IPS-15b (cell line): ENCODE data around the gene RAD51B.

Experiments used
- H3K27me3 ChIP-seq: one replicate; pipeline ENCODE4 v1.6.1; 2013; ENCODE audit warnings: low read length; ENCODE audit not compliant: control insufficient read depth, insufficient read depth
- H3K36me3 ChIP-seq: one replicate; pipeline ENCODE4 v1.6.1; 2013; ENCODE audit warnings: low read length; ENCODE audit not compliant: control insufficient read depth, insufficient read depth
- H3K4me1 ChIP-seq: one replicate; pipeline ENCODE4 v1.6.1; 2013; ENCODE audit warnings: mild to moderate bottlenecking, low read length; ENCODE audit not compliant: control insufficient read depth, insufficient read depth
- H3K4me3 ChIP-seq: one replicate; pipeline ENCODE4 v1.5.1; 2013; ENCODE audit warnings: low read depth, low read length
- H3K9ac ChIP-seq: one replicate; pipeline ENCODE4 v1.6.1; 2013; ENCODE audit warnings: low read depth, mild to moderate bottlenecking, low read length
- H3K9me3 ChIP-seq: one replicate; pipeline ENCODE4 v1.6.1; 2013; ENCODE audit warnings: mild to moderate bottlenecking, low read length; ENCODE audit not compliant: control insufficient read depth, insufficient read depth

RAD51B gene

DNA sequence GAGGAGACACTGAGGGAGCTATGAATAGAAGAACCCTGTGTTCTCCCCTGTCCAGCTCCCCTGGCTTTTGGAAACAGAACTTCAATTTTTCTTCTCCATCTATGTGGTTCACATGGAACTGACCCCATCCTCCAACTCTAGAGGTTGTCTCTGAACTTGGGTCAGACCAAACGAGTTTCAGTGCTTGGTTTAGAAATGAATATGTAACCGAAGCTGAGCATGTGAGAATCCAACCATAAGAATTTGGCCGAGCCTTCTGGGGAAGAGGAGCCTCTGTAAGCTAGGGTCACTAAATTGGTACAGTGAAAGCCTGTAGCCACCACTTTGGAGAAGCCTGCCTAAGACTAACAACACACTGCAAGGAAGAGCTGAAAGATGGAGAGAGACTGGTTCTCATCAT, 508.9 kb downstream of the RAD51B start:
- no peak overlapping the region for H3K4me3 ChIP-seq
- no peaks in the 10 kb centered on the region for H3K36me3 ChIP-seq
- H3K4me1 ChIP-seq = peaks cover 9% of the 10 kb centered on the region
- no peaks in the 10 kb centered on the region for H3K27me3 ChIP-seq
- H3K9me3 ChIP-seq = no peaks in the 10 kb centered on the region
- H3K9ac ChIP-seq = no peak overlapping the region

DNA sequence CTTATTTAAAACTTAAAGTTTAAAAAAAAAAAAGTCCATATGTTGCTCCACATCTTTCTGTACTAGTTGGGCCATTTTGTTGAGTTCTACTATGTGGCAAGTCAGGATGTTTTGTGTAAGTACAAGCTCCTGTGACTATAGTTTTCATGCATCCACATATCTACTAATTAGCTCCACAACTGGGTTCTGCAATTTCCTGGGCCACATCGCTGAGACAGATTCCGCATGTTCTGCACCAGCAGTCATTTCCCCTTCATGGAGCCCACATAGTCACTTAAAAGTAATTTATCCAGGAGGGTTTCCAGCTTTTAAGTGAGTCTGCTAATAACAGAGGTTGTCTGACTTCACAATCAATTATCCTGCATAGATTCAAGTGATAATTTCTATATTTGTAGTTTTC, 511.8 kb downstream of the RAD51B start:
- H3K27me3 ChIP-seq = no peaks in the 10 kb centered on the region
- H3K9me3 ChIP-seq = no peaks in the 10 kb centered on the region
- no peak overlapping the region for H3K9ac ChIP-seq
- peaks cover 9% of the 10 kb centered on the region for H3K4me1 ChIP-seq
- no peaks in the 10 kb centered on the region for H3K36me3 ChIP-seq
- no peak overlapping the region for H3K4me3 ChIP-seq

DNA sequence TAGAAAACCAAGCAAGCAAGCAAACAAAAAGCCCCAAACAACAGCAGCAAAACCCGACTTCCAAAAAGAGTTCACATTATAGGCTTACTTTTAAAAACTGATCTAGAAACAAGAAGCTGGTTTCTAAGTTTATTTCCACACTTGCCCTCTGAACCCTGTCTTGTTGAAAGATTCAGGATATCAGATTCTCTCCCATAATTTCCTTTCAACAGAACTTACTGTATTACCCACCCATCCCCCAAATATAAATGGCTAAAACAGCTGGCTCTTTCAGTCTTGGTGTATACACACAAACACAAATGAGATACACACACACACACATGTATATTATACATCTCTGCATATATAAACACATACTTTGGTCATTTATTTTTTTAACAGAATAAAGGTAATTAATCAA, 512.4 kb downstream of the RAD51B start:
- peaks cover 9% of the 10 kb centered on the region for H3K4me1 ChIP-seq
- H3K9me3 ChIP-seq = no peaks in the 10 kb centered on the region
- H3K27me3 ChIP-seq = no peaks in the 10 kb centered on the region
- no peak overlapping the region for H3K9ac ChIP-seq
- H3K4me3 ChIP-seq = no peak overlapping the region
- no peaks in the 10 kb centered on the region for H3K36me3 ChIP-seq

DNA sequence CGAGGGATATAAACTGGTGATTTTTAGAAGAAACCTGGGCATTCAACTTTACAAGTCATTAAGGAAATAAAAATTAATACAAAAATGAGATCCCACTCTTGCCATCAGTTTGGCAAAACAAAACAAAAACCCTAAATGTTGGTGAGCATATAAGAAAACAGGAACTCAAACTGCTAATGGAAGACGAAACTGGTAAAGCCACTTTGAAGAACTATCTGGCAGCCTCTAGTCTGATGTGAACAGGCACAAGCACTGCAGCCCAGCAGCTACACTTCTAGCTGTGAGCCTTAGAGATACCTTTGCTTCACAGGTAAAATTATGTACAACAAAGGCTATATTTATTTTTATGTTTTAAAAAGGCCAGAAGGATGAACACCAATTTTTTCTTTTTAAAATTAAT, 513.7 kb downstream of the RAD51B start:
- peaks cover 9% of the 10 kb centered on the region for H3K4me1 ChIP-seq
- H3K4me3 ChIP-seq = no peak overlapping the region
- H3K9ac ChIP-seq = no peak overlapping the region
- H3K27me3 ChIP-seq = no peaks in the 10 kb centered on the region
- no peaks in the 10 kb centered on the region for H3K9me3 ChIP-seq
- H3K36me3 ChIP-seq = no peaks in the 10 kb centered on the region

DNA sequence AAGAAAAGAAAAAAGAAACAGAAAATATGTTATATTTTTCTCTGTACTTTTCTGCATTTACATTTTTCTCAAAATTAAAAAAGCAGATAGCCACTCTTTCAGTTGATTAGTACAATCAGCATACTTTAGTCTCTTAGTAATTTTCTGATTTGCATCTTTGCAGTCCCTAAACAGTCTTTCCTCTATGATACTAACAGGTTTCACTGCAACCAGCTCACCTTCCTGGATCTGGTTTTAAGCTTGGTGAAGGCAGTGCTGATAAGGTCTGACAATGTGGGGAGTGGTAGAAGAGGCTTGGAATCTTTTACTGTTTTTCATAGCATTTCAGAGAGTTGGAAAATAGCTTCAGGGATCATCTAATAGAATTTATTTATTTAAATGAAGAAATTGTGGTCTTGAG, 515.7 kb downstream of the RAD51B start:
- Histone ChIP-seq H3K4me3 (no peak overlapping the region), H3K9ac (no peak overlapping the region), H3K27me3 (no peaks in the 10 kb centered on the region), H3K4me1 (peaks cover 18% of the 10 kb centered on the region), H3K36me3 (no peaks in the 10 kb centered on the region), H3K9me3 (no peaks in the 10 kb centered on the region)

DNA sequence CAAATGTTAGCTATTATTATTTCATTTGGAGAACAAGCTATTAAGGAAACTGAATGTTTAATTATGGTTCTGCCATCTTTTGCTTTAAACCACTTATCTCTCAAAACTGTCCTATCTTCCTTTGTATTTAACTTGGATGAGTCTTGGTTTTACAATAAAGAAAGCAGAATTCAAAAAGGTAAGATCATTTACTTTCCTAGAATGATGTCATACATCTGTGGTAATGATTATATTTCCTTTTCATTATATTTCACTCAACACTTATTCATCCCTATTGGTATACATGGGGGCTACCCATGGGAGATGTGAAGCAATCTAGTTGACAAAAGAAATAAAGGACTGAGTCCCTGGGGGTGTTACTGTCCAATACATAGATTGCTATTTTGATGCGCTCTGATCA, 516.6 kb downstream of the RAD51B start:
- H3K4me3 ChIP-seq = no peak overlapping the region
- no peaks in the 10 kb centered on the region for H3K9me3 ChIP-seq
- H3K9ac ChIP-seq = no peak overlapping the region

DNA sequence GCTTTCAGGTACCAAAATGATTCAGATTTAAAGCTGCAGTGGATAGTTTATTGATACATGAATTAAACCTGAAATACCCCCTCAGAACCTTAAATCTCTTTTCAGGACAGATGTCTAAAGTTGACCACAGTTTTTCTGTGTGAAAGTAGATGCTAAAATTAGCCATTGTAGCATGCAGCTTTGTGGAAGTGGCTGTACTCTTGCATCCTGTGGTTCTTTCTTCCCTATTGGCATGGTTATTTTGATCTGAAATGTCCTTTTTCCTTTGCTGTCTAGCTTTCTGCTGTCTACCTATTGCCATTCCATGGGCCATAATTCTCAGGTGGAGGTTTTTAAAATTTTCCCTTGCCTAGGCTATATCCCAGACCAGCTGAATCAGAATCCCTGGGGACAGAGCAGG, 517.7 kb downstream of the RAD51B start:
- peaks cover 23% of the 10 kb centered on the region for H3K4me1 ChIP-seq
- no peak overlapping the region for H3K9ac ChIP-seq
- no peak overlapping the region for H3K4me3 ChIP-seq

More for the DNA sequence above, 516.6 kb downstream of the RAD51B start:
- no peaks in the 10 kb centered on the region for H3K27me3 ChIP-seq
- peaks cover 24% of the 10 kb centered on the region for H3K4me1 ChIP-seq
- H3K36me3 ChIP-seq = no peaks in the 10 kb centered on the region

DNA sequence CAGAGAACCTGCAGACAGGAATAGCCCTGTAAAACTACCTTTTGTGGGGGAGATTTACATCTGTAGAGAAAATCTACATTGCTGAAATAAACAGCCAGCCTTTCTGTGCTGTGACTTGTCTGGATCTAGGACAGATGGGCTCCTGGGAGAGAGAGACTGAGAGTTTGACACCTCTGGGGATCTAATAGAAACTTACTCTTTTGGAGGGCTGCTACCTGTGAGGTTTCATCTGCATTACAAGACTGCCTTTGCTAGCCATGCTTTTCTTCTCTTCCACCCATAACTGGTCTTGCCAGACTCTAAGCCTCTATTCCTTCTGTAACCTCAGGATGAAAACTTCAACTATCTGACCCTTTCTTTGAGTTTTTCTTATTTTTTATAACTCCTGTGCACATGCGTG, 520.7 kb downstream of the RAD51B start:
- Histone ChIP-seq H3K4me1 (peaks cover 33% of the 10 kb centered on the region), H3K4me3 (no peak overlapping the region), H3K36me3 (no peaks in the 10 kb centered on the region), H3K27me3 (no peaks in the 10 kb centered on the region), H3K9me3 (no peaks in the 10 kb centered on the region), H3K9ac (no peak overlapping the region)

More for the DNA sequence above, 517.7 kb downstream of the RAD51B start:
- Histone ChIP-seq H3K27me3 (no peaks in the 10 kb centered on the region), H3K9me3 (no peaks in the 10 kb centered on the region), H3K36me3 (no peaks in the 10 kb centered on the region)

DNA sequence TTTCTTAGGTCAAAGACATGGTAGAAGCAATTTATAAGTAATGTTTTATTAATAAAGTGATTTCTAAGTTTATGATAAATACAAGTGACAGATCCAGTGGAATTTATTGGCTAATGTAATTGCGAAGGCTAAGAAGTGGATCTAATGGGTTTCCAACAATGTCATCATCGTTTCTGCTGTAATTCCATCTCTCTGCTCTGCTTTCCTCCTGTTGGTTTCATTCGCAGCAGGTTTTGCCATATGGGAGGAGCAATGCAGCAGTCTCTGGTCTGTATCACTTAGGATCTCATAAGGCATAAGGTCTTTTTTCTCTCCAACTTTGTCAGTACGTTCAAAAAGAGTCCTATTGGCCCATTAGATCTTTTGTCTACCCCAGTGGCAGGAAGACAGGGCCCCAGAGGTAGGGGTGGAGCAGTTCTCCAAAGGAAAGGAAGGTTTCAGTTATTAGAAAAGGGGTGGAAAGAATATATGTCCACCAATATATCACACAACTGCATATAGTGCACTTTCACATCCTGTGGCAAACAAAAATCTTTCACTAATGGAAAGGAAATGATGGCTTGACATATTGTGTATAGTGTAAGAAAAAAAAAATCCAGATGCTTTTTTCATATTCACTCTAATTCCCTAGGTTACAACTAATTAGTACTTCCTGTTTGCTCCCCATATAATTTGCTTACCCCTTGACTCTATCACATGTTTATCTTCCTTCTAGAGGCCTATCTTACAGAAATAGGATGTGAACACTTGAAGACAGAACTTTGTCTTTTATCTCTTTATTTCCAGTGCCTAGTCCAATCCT, 522.0 kb downstream of the RAD51B start:
- Histone ChIP-seq H3K4me3 (no peak overlapping the region), H3K4me1 (peaks cover 33% of the 10 kb centered on the region)

DNA sequence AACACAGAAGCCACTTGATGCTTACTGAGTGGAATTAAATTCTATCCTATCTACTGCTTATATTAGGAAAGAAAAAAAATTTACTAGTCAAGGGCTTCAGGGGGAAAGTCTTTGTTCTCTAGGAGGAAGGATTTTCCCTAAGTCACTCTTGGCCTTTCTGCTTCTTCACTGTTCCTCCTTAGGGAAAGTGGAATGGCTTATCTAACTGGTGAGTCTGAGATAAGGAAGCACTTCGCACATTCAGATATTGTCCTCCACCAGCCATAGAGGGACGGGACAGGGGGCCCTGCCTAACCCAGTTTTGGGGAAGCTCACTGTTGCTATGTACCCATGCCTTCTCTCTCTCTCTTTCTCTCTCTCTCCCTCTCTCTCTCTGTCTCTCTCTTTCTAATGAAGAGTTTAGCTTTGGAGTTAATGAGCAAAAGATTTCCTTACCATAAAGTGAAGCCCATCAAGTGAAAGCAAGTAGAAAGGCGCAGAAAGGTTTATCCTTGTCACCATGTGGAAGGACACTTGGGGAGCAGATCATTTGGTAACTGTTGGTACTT, 522.7 kb downstream of the RAD51B start:
- H3K9ac ChIP-seq = no peak overlapping the region
- no peak overlapping the region for H3K4me3 ChIP-seq

More for the DNA sequence above, 522.0 kb downstream of the RAD51B start:
- H3K36me3 ChIP-seq = no peaks in the 10 kb centered on the region
- no peaks in the 10 kb centered on the region for H3K27me3 ChIP-seq
- no peaks in the 10 kb centered on the region for H3K9me3 ChIP-seq
- H3K9ac ChIP-seq = no peak overlapping the region

DNA sequence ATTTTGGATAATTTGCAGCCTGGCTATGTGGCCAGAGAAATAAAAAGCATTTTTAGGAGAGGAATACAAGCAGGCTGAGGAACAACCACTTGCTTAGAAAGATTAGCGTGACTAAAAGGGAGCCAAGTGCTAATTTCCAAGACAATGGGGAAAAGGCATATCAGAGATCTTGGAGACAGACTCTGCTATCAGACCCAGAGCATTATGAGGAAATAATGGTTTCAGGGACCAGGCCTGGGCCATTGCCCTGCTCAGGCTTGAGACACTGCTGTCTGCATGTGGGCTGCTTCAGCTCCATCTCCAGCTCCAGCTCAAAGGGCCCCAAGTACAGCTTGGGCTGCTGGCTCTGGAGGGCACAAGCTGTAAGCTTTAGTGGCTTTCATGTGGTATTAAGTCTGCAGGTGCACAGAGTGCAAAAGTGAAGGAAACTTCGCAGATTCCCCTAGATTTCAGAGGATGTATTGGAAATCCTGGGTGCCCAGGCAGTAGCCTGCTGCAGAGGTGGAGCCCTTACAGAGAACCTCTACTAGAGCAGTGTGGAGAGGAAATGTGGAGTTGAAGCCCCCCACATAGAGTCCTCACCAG, 524.0 kb downstream of the RAD51B start:
- H3K4me3 ChIP-seq = no peak overlapping the region
- no peaks in the 10 kb centered on the region for H3K36me3 ChIP-seq
- no peaks in the 10 kb centered on the region for H3K27me3 ChIP-seq
- no peak overlapping the region for H3K9ac ChIP-seq
- peaks cover 33% of the 10 kb centered on the region for H3K4me1 ChIP-seq
- no peaks in the 10 kb centered on the region for H3K9me3 ChIP-seq

More for the DNA sequence above, 522.7 kb downstream of the RAD51B start:
- no peaks in the 10 kb centered on the region for H3K36me3 ChIP-seq
- no peaks in the 10 kb centered on the region for H3K9me3 ChIP-seq
- peaks cover 33% of the 10 kb centered on the region for H3K4me1 ChIP-seq
- no peaks in the 10 kb centered on the region for H3K27me3 ChIP-seq

DNA sequence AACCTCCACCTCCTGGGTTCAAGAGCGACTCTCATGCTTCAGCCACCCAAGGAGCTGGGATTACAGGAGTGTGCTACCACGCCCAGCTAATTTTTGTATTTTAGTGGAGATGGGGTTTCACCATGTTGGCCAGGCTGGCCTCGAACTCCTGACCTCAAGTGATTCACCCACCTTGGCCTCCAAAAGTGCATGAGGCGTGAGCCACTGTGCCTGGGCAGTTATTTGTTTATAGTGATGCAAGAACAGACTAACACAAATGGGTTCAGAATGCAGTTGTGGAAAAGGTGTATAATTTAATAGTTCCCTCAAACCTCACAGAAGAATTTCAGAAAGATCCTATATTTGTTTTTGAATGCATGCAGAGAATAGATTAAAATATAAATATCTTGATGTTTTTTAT, 526.2 kb downstream of the RAD51B start:
- Histone ChIP-seq H3K9ac (no peak overlapping the region), H3K36me3 (no peaks in the 10 kb centered on the region), H3K9me3 (no peaks in the 10 kb centered on the region), H3K4me3 (no peak overlapping the region), H3K4me1 (peaks cover 20% of the 10 kb centered on the region), H3K27me3 (no peaks in the 10 kb centered on the region)
